ENCODE measurements around the gene RNLS. TPM values are rescaled to one million over a fixed set of nuclear protein-coding genes. Genes with fewer than 3 reads are reported as not detected.
A peak's percentile ranks its signal among the peaks of the same experiment; 100 is the strongest.

Gene RNLS
- polyA plus RNA-seq, 3 donors from 2014 or later = 4.8 to 7.0 (median 6.4) TPM

GRCh38 chr10:88411772-88412349 lies 171.3 kb downstream of the RNLS start:
- Mint-ChIP-seq H3K4me3 (no peak overlapping the region), H3K27ac (no peak overlapping the region), H3K27me3 (ENCODE audit: low read depth in 3 of 3) (peaks cover 0 to 3% (median 0%) of the 10 kb centered on the region in 3 donors), H3K36me3 (no peaks in the 10 kb centered on the region), H3K4me1 (no peaks in the 10 kb centered on the region), H3K9me3 (no peaks in the 10 kb centered on the region)
- no peak for DNase-seq

- H3K27me3 Mint-ChIP-seq (ENCODE audit: low read depth in 3 of 3) = peaks cover 0 to 3% (median 0%) of the 10 kb centered on the region in 3 donors
- no peak overlapping the region for H3K4me3 Mint-ChIP-seq
- no peaks in the 10 kb centered on the region for H3K4me1 Mint-ChIP-seq
- no peak overlapping the region for H3K27ac Mint-ChIP-seq
- H3K9me3 Mint-ChIP-seq = no peaks in the 10 kb centered on the region
- H3K36me3 Mint-ChIP-seq = no peaks in the 10 kb centered on the region
- DNase-seq = no peak
These were observed 173.3 kb downstream of the RNLS start for GRCh38 chr10:88409824-88410223.

GRCh38 chr10:88409236-88409635 lies 173.9 kb downstream of the RNLS start:
- Mint-ChIP-seq H3K9me3 (no peaks in the 10 kb centered on the region), H3K36me3 (no peaks in the 10 kb centered on the region), H3K27ac (no peak overlapping the region), H3K4me1 (no peaks in the 10 kb centered on the region), H3K4me3 (no peak overlapping the region), H3K27me3 (ENCODE audit: low read depth in 3 of 3) (peaks cover 0 to 3% (median 0%) of the 10 kb centered on the region in 3 donors)
- DNase-seq = no peak

GRCh38 chr10:88408096-88408495 lies 175.0 kb downstream of the RNLS start:
- Mint-ChIP-seq H3K4me3 (no peak overlapping the region), H3K4me1 (no peaks in the 10 kb centered on the region), H3K27ac (no peak overlapping the region), H3K36me3 (no peaks in the 10 kb centered on the region), H3K27me3 (ENCODE audit: low read depth in 3 of 3) (peaks cover 0 to 3% (median 0%) of the 10 kb centered on the region in 3 donors), H3K9me3 (no peaks in the 10 kb centered on the region)
- DNase-seq = no peak

- H3K36me3 Mint-ChIP-seq = no peaks in the 10 kb centered on the region
- no peak overlapping the region for H3K27ac Mint-ChIP-seq
- DNase-seq = no peak
- H3K9me3 Mint-ChIP-seq = peaks cover 0 to 3% (median 0%) of the 10 kb centered on the region in 6 donors
- no peak overlapping the region for H3K4me3 Mint-ChIP-seq
- peaks cover 0 to 3% (median 3%) of the 10 kb centered on the region in 3 donors for H3K27me3 Mint-ChIP-seq (ENCODE audit: low read depth in 3 of 3)
- no peaks in the 10 kb centered on the region for H3K4me1 Mint-ChIP-seq
These were observed 179.0 kb downstream of the RNLS start for GRCh38 chr10:88404133-88404532.

GRCh38 chr10:88401671-88402347 lies 181.3 kb downstream of the RNLS start:
- Mint-ChIP-seq H3K9me3 (peaks cover 1 to 18% (median 8%) of the 10 kb centered on the region in 6 donors), H3K27ac (no peak overlapping the region), H3K27me3 (ENCODE audit: low read depth in 3 of 3) (peaks cover 0 to 4% (median 2%) of the 10 kb centered on the region in 3 donors), H3K36me3 (peaks cover 0 to 10% (median 0%) of the 10 kb centered on the region in 3 donors), H3K4me3 (no peak overlapping the region), H3K4me1 (no peaks in the 10 kb centered on the region)
- DNase-seq = no peak

GRCh38 chr10:88399240-88399639 lies 183.9 kb downstream of the RNLS start:
- H3K27me3 Mint-ChIP-seq (ENCODE audit: low read depth in 3 of 3) = peaks cover 2 to 4% (median 2%) of the 10 kb centered on the region in 3 donors
- peaks cover 6 to 34% (median 19%) of the 10 kb centered on the region in 6 donors for H3K9me3 Mint-ChIP-seq
- H3K4me3 Mint-ChIP-seq = no peak overlapping the region
- H3K36me3 Mint-ChIP-seq = peaks cover 0 to 16% (median 4%) of the 10 kb centered on the region in 3 donors
- no peak for DNase-seq
- H3K4me1 Mint-ChIP-seq = no peaks in the 10 kb centered on the region
- H3K27ac Mint-ChIP-seq = no peak overlapping the region

GRCh38 chr10:88395677-88396076 lies 187.4 kb downstream of the RNLS start:
- Mint-ChIP-seq H3K27ac (no peak overlapping the region), H3K36me3 (peaks cover 0 to 16% (median 4%) of the 10 kb centered on the region in 3 donors), H3K4me1 (peaks cover 0 to 7% of the 10 kb centered on the region in 2 donors), H3K27me3 (ENCODE audit: low read depth in 3 of 3) (peaks cover 2 to 3% (median 2%) of the 10 kb centered on the region in 3 donors), H3K4me3 (no peak overlapping the region), H3K9me3 (peaks cover 6 to 34% (median 19%) of the 10 kb centered on the region in 6 donors)
- no peak for DNase-seq

GRCh38 chr10:88392222-88392621 lies 190.9 kb downstream of the RNLS start:
- peaks cover 6 to 20% (median 12%) of the 10 kb centered on the region in 6 donors for H3K9me3 Mint-ChIP-seq
- no peak overlapping the region for H3K4me3 Mint-ChIP-seq
- peaks cover 0 to 2% (median 1%) of the 10 kb centered on the region in 3 donors for H3K27me3 Mint-ChIP-seq (ENCODE audit: low read depth in 3 of 3)
- no peak overlapping the region for H3K27ac Mint-ChIP-seq
- peaks cover 0 to 6% (median 4%) of the 10 kb centered on the region in 3 donors for H3K36me3 Mint-ChIP-seq
- H3K4me1 Mint-ChIP-seq = peaks cover 2 to 12% of the 10 kb centered on the region in 2 donors
- DNase-seq = no peak

- peaks cover 0 to 1% (median under 1%) of the 10 kb centered on the region in 6 donors for H3K9me3 Mint-ChIP-seq
- peaks cover 12 to 19% of the 10 kb centered on the region in 2 donors for H3K4me1 Mint-ChIP-seq
- peaks cover 0 to under 1% (median 0%) of the 10 kb centered on the region in 3 donors for H3K36me3 Mint-ChIP-seq
- no peak for DNase-seq
- H3K27me3 Mint-ChIP-seq (ENCODE audit: low read depth in 3 of 3) = peaks cover 0 to 6% (median 2%) of the 10 kb centered on the region in 3 donors
- no peak overlapping the region for H3K27ac Mint-ChIP-seq
- no peak overlapping the region for H3K4me3 Mint-ChIP-seq
These were observed 193.1 kb downstream of the RNLS start for GRCh38 chr10:88390041-88390440.

- peak in 2 of 3 donors; percentile 17 to 23 for DNase-seq
- peaks cover 12 to 21% of the 10 kb centered on the region in 2 donors for H3K4me1 Mint-ChIP-seq
- peaks cover 0 to 6% (median 0%) of the 10 kb centered on the region in 3 donors for H3K27me3 Mint-ChIP-seq (ENCODE audit: low read depth in 3 of 3)
- H3K4me3 Mint-ChIP-seq = no peak overlapping the region
- no peaks in the 10 kb centered on the region for H3K36me3 Mint-ChIP-seq
- no peak overlapping the region for H3K27ac Mint-ChIP-seq
- H3K9me3 Mint-ChIP-seq = peaks cover 0 to 1% (median 0%) of the 10 kb centered on the region in 6 donors
These were observed 193.7 kb downstream of the RNLS start for GRCh38 chr10:88389456-88389855.

GRCh38 chr10:88388324-88388723 lies 194.8 kb downstream of the RNLS start:
- Mint-ChIP-seq H3K4me3 (no peak overlapping the region), H3K9me3 (no peaks in the 10 kb centered on the region), H3K27ac (no peak overlapping the region), H3K27me3 (ENCODE audit: low read depth in 3 of 3) (peaks cover 0 to 6% (median 0%) of the 10 kb centered on the region in 3 donors), H3K4me1 (peaks cover 13 to 21% of the 10 kb centered on the region in 2 donors), H3K36me3 (no peaks in the 10 kb centered on the region)
- DNase-seq = no peak

GRCh38 chr10:88386821-88387773 lies 196.0 kb downstream of the RNLS start:
- H3K4me1 Mint-ChIP-seq = peaks cover 17 to 21% of the 10 kb centered on the region in 2 donors
- H3K27me3 Mint-ChIP-seq (ENCODE audit: low read depth in 3 of 3) = peaks cover 0 to 4% (median 0%) of the 10 kb centered on the region in 3 donors
- H3K9me3 Mint-ChIP-seq = no peaks in the 10 kb centered on the region
- H3K4me3 Mint-ChIP-seq = peak overlapping the region in 1 of 5 donors; percentile 1
- no peak for DNase-seq
- no peaks in the 10 kb centered on the region for H3K36me3 Mint-ChIP-seq
- peak overlapping the region in 2 of 6 donors; percentile 26 to 74 for H3K27ac Mint-ChIP-seq
